Body of pancreas (tissue), 4 donors: ENCODE measurements around the gene CHRND. TPM values are rescaled to one million over a fixed set of nuclear protein-coding genes. Genes with fewer than 3 reads are reported as not detected.

ENCODE experiments used
- ATAC-seq: fragments of 150-250 bp; one replicate; pipeline ENCODE4 v1.9.1; 2016
- DNase-seq, 4 donors: peaks; one replicate each; pipeline ENCODE4 v3.0.0-alpha.2; 2019
- H3K27ac ChIP-seq, 4 donors: fragments of 200-600 bp; sonication (generic); 1 replicate in 3 of 4; 2 replicates in 1 of 4; pipeline versions ENCODE4 v1.5.1 to v1.6.1; 2016 to 2019; ENCODE audit warnings: mild to moderate bottlenecking in 1 of 4, mixed read lengths in 1 of 4, moderate library complexity in 1 of 4
- H3K27me3 ChIP-seq, 2 donors: fragments of 200-600 bp; sonication (generic); one replicate each; pipeline ENCODE4 v1.6.0; 2016; ENCODE audit warnings: mild to moderate bottlenecking in 1 of 2
- H3K36me3 ChIP-seq, 2 donors: fragments of 200-600 bp; sonication (generic); replicated peaks in 1 of 2; 2 replicates each; pipeline ENCODE4 v1.5.1; 2016; ENCODE audit warnings: low read depth in 2 of 2; ENCODE audit not compliant: insufficient read depth in 1 of 2
- H3K4me1 ChIP-seq: fragments of 200-600 bp; sonication (generic); one replicate; pipeline ENCODE4 v1.6.0; 2016
- H3K4me3 ChIP-seq, 2 donors: fragments of 200-600 bp; sonication (generic); 1 replicate in 1 of 2; 2 replicates in 1 of 2; pipeline ENCODE4 v1.5.1; 2016 to 2019
- H3K9me3 ChIP-seq, 3 donors: fragments of 200-600 bp; sonication (generic); 1 replicate in 2 of 3; 2 replicates in 1 of 3; pipeline ENCODE4 v1.5.1; 2016
- POLR2A ChIP-seq, 3 donors: fragments of 450-650 bp; IDR thresholded peaks; one replicate each; pipeline ENCODE4 v1.6.1; 2016; ENCODE audit warnings: antibody characterized with exemption in 3 of 3, mild to moderate bottlenecking in 2 of 3
- WGBS, 2 donors: methylation state at CpG; one replicate each; pipeline ENCODE4 v1.1.5; 2017; 5-methylcytosine and 5-hydroxymethylcytosine counted together
- intact Hi-C: fragments of 100-400 bp; cut with DNase I; formaldehyde crosslinking; loops from one replicate; pipeline ENCODE4 v1.15.1; 2023
- total RNA-seq, 2 donors: library from RNA; depleted of rRNA; stranded (reverse); fragments of >200 nt; gene quantifications; one replicate each; pipeline ENCODE4 v1.1.0, GENCODE V29; 2016
- TF ChIP-seq, protein P1 (sequence below), 7 experiments: fragments of 450-650 bp in 4 of 7; fragments of 200-600 bp in 3 of 7; sonication (generic) in 3 of 7; IDR thresholded peaks; one replicate each; pipeline ENCODE4 v1.5.1; 2016 to 2019; ENCODE audit warnings: antibody characterized with exemption in 7 of 7

CHRND gene
- total RNA-seq, 2 donors from 2014 or later = not detected

GRCh38 chr2:232537499-232537898 lies 11.5 kb downstream of the CHRND start:
- TF ChIP-seq POLR2A (IDR thresholded peaks at IDR 0.05) = no peak
- TF ChIP-seq, protein P1, sequence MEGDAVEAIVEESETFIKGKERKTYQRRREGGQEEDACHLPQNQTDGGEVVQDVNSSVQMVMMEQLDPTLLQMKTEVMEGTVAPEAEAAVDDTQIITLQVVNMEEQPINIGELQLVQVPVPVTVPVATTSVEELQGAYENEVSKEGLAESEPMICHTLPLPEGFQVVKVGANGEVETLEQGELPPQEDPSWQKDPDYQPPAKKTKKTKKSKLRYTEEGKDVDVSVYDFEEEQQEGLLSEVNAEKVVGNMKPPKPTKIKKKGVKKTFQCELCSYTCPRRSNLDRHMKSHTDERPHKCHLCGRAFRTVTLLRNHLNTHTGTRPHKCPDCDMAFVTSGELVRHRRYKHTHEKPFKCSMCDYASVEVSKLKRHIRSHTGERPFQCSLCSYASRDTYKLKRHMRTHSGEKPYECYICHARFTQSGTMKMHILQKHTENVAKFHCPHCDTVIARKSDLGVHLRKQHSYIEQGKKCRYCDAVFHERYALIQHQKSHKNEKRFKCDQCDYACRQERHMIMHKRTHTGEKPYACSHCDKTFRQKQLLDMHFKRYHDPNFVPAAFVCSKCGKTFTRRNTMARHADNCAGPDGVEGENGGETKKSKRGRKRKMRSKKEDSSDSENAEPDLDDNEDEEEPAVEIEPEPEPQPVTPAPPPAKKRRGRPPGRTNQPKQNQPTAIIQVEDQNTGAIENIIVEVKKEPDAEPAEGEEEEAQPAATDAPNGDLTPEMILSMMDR (IDR thresholded peaks at IDR 0.05) = no peak
- Histone ChIP-seq H3K4me3 (no peak overlapping the region), H3K36me3 (no peaks in the 10 kb centered on the region), H3K9me3 (no peaks in the 10 kb centered on the region), H3K27ac (peak overlapping the region in 2 of 4 donors; percentile 20 to 23), H3K27me3 (no peaks in the 10 kb centered on the region), H3K4me1 (peaks cover 10% of the 10 kb centered on the region)
- DNase-seq (peak; percentile 84 to 94 (median 89)), ATAC-seq (peak; percentile 84)
- intact Hi-C loops = no loop called here
- 27 to 45% methylated on average over 4 of the region's 4 CpGs for WGBS, 2 donors

- Histone ChIP-seq H3K9me3 (no peaks in the 10 kb centered on the region), H3K27ac (no peak overlapping the region), H3K4me3 (no peak overlapping the region), H3K27me3 (no peaks in the 10 kb centered on the region), H3K36me3 (no peaks in the 10 kb centered on the region), H3K4me1 (peaks cover 10% of the 10 kb centered on the region)
- no peak for DNase-seq
- 47 to 49% methylated on average over 3 to 4 of the region's 4 CpGs for WGBS, 2 donors
- intact Hi-C loops = no loop called here
- ATAC-seq = no peak
- TF ChIP-seq, protein P1 (IDR thresholded peaks at IDR 0.05) = no peak
- no peak for TF ChIP-seq POLR2A (IDR thresholded peaks at IDR 0.05)
These were observed 12.7 kb downstream of the CHRND start for GRCh38 chr2:232538671-232539070.

GRCh38 chr2:232539298-232540231 lies 13.6 kb downstream of the CHRND start, which contains the start of gene CHRNG:
CHRNG (plus strand) TSS chr2:232539692; CDS start chr2:232539748, 56 bp downstream.
- DNase-seq (no peak), ATAC-seq (no peak)
- TF ChIP-seq, protein P1 (IDR thresholded peaks at IDR 0.05) = no peak
- no peak for TF ChIP-seq POLR2A (IDR thresholded peaks at IDR 0.05)
- 66 to 68% methylated on average over 3 to 23 of the region's 23 CpGs for whole genome bisulfite sequencing, 2 donors
- no peaks in the 10 kb centered on the region for H3K36me3 ChIP-seq
- H3K27ac ChIP-seq = no peak within 1 kb of the TSS
- intact Hi-C loops = no loop called here
- H3K4me1 ChIP-seq = peaks cover 10% of the 10 kb centered on the region
- H3K4me3 ChIP-seq = no peak within 1 kb of the TSS
- H3K9me3 ChIP-seq = no peaks in the 10 kb centered on the region
- H3K27me3 ChIP-seq = no peaks in the 10 kb centered on the region

DNA sequence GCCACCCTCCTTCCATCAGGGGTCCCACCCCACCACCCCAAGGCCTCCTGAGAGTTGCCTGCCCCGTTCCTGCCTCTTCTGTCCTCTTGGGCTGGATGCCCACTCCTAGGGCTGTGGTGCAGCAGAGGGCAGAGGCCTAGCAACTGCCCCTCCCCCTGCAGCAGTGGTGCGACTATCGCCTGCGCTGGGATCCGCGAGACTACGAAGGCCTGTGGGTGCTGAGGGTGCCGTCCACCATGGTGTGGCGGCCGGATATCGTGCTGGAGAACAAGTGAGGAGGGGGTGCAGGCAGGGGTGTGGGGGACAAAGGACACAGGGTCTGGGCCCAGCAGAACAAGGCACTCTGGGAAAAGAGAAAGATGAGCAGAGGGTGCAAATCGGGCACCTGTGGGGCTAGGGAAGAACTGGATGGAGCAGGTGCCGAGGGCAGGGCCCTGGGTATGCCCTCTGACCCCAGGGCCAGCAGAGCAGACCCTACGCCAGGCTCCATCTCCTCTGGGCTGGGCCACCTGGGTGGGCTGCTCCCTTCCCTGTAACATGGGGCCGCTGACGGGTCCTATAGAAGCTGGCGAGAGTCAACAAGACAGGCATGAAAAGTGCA lies 14.6 kb downstream of the CHRND start:
- Histone ChIP-seq H3K4me1 (peaks cover 10% of the 10 kb centered on the region), H3K36me3 (no peaks in the 10 kb centered on the region), H3K4me3 (no peak overlapping the region), H3K27me3 (no peaks in the 10 kb centered on the region), H3K9me3 (no peaks in the 10 kb centered on the region), H3K27ac (no peak overlapping the region)
- ATAC-seq (no peak), DNase-seq (no peak)
- intact Hi-C loops = no loop called here
- TF ChIP-seq POLR2A (IDR thresholded peaks at IDR 0.05) = no peak
- TF ChIP-seq, protein P1 (IDR thresholded peaks at IDR 0.05) = no peak
- WGBS, 2 donors = 73 to 75% methylated on average over 17 of the region's 17 CpGs
